ENCODE measurements around the gene ST6GALNAC5. TPM values are rescaled to one million over a fixed set of nuclear protein-coding genes. Genes with fewer than 3 reads are reported as not detected.
A peak's percentile ranks its signal among the peaks of the same experiment; 100 is the strongest.
"Not testable (repeated sequence)": the region's sequence is repeated elsewhere in the genome, so short reads cannot be mapped to it uniquely, and the experiment has no call there.

The ST6GALNAC5 gene
- 3.0 TPM for polyA plus RNA-seq (ENCODE audit: insufficient read length)
- long read RNA-seq, donor 1, partial matches to known transcripts, result 0 of 3 reads
- long read RNA-seq, donor 1, other reads (novel, unspliced or antisense), result 0 of 3 reads
- long read RNA-seq, donor 2, partial matches to known transcripts, result 0 of 2 reads
- long read RNA-seq, donor 2, other reads (novel, unspliced or antisense), result 0 of 2 reads
- long read RNA-seq, donor 3, partial matches to known transcripts, result 0 of 2 reads
- long read RNA-seq, donor 3, other reads (novel, unspliced or antisense), result 0 of 2 reads
- long read RNA-seq, donor 4, result 0 reads
- long read RNA-seq, donor 5, partial matches to known transcripts, result 0 of 6 reads
- long read RNA-seq, donor 5, other reads (novel, unspliced or antisense), result 0 of 6 reads
- long read RNA-seq, donor 6, partial matches to known transcripts, result 0 of 3 reads
- long read RNA-seq, donor 6, other reads (novel, unspliced or antisense), result 0 of 3 reads
- long read RNA-seq, donor 7, partial matches to known transcripts, result 0 of 4 reads
- long read RNA-seq, donor 7, other reads (novel, unspliced or antisense), result 0 of 4 reads
- long read RNA-seq, donor 8, partial matches to known transcripts, result 0 of 3 reads
- long read RNA-seq, donor 8, other reads (novel, unspliced or antisense), result 0 of 3 reads

DNA sequence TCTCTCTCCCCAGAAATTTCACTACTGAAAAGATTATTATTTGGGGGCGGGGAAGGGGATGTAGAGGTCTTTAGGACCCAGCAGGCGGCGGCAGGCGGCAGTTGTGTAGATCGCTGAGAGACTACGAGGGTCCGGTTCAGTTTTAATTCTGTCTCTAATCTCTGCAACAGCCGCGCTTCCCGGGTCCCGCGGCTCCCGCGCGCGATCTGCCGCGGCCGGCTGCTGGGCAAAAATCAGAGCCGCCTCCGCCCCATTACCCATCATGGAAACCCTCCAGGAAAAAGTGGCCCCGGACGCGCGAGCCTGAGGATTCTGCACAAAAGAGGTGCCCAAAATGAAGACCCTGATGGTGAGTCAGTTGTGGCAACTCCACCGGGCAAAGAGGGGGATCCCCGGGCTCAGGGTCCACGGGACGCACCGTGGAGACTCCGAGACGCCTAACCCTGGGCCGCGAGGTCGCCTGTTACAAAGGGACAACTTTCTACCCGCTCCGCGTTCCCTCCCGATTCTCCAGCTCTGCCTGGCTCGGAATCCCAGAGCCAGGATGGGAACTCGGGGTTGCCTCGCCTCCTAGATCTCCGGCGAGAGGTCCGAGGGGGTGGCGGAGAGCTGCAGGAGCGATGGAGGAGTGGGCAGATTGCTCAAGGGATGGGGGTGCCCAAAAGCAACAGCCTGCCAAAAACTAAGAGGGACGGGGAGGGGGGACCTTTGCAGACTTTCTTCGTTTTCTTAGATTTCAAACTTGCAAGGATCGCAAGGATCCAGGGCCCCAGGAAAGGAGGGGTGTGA lies at the start of gene ST6GALNAC5:
TSS of gene ST6GALNAC5 (plus strand) at position 139 of the 789 bp plus-strand sequence.
- DNase-seq, result peak; percentile 54

DNA sequence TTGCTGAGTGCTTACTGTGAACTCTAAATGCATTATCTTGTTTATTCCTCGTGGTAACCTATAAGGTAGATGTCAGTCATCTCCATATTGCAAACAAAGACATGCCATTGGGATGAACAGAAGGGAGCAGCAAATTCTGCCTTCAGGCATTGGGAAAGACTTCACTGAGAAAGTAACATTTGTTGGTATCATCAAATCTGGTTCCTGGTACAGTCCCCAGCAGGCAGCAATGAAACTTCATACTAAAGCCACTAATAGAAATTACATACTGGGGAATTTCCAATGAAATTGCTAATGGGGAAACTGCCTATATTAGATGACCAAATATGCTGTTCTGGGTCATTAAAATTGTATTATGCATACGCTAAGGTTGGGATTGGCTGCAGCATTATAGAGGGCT lies 47.3 kb upstream of the ST6GALNAC5 start:
- no peak for DNase-seq

DNA sequence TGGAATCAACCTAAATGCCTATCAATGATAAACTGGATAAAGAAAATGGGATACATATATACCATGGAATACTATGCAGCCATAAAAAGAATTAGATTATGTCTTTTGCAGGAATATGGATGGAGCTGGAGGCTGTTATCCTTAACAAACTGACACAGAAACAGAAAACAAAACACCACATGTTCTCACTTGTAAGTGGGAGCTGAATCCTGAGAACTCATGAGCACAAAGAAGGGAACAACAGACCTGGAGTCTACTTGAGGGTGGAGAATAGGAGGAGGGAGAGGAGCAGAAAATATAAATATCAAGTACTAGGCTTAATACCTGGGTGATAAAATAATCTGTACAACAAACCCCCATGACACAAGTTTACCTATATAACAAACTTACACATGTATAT lies 44.3 kb upstream of the ST6GALNAC5 start:
- DNase-seq, result not testable (repeated sequence)

DNA sequence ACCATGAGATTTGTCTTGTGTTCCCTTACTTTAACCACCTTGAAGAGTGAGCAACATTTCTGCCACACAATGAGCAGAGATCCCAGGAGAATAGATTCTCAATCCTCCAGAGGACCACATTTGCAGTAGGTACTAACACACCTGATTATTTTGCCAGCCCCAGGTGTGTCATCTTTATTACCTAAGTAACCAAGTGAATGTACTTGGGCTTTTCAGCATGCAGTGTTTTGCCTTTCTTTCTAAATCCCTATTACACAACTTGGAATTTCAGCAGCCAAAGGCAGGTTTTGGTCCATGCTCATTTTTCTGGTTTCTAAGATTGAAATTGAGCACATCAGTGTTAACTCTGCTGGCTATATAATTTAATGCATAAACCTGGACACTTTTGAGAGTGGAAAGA lies 43.2 kb upstream of the ST6GALNAC5 start:
- DNase-seq, result no peak

DNA sequence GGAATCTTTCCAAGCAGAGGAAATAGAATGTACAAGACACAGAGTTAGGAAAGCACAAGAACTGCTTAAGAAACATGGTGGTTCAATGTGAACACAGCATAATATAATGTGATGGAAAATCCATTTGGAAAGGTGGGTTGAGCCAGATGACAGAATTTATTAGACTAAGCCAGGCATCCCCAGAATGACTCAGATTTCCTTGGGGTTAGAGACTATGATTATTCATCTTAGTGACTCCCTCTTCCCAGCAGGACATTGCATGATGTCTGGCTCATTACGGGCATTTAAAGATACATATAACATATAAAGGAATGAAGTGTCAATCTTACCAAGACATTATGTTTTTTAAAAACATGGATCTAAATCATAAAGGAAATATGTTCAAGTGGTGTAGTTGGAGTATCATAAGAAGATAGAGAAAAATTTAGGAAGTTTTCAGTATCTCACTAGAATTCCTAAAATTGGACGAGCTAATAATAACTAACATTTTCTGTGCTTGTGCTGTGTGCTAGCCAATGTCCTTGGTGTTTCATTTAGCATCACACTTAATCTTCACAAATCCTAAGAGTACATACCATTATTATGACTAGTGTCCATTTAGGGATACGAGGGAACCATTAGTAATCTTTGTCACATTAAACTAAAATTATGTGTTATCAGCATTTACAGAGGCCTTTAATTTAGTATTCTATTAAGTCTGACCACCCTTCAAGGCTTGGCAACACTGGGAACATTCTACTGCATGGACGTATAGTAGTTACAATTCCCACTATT lies 41.0 kb upstream of the ST6GALNAC5 start:
- DNase-seq, result no peak

DNA sequence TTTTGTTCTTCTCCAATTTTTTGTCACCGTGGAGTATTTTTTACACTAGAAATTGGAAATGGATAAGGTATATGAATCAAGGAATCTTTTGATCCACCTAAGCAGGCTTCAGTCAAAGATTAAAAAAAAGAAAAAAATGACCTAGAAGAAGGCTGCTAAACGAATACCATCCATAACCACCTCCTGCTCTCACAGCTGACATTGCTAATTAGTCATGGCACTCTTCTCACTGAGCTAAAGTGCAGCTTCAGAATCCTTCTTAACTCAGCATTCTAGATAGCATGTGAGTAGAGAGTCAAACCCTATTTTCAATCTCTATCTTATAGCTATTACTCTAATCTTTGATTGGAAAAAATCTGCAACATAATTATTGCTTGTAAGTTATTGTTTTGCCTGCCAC lies 40.2 kb upstream of the ST6GALNAC5 start:
- DNase-seq, result no peak

DNA sequence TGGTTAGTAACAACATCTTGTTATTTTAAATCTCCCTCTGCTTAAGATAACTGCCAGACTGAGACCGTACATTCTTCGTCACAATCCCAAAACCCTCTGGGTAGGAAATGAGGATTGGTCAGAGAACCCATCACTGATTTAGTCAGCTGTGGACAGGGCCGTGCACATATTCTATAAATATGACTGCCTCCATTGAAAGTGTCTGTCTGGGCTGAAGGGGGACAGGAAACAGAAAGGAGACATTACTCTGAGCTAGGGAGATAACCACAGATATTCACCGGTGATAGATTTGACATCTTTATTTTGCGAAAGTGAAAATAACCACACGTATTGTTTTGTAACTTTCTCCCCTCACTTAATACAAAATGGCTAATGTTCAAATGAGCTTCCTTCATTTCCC lies 36.9 kb upstream of the ST6GALNAC5 start:
- DNase-seq, result no peak

DNA sequence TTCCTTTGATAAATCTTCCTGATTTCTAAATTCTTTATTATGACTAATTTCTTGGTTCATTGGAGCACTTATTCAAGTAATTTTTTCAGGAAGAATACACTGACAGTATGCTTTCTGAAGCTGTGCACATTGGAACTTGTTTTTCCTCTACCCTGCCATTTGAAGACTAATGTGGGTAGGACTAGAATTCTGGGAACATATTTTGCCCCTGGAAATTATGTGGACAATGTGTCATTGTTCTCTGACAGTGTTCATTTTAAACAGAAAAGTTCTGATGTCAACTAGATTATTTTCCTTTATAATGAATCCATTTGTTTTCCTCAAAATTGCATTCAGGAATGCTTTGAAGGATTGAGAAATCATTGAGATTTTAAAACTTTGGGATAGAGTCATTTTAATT lies 34.8 kb upstream of the ST6GALNAC5 start:
- DNase-seq, result no peak

DNA sequence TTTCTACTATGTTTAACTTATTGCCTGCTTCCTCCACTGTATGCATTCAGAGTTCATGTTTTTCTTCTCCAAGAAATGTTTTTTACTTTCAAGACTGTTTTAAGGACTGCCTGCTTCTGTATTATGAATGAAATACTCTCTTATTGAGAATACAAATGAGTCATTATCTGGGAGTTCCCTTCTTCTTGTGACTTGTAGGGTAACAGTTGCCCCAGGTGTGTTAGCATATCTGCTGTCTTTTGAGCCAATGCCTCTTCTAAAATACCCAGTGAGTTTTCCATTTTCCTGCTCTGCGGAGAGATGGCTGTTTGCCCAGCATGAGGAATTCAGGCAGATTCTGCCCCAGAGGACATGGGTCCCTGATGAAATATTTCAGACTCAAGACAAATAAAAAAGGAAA lies 34.1 kb upstream of the ST6GALNAC5 start:
- no peak for DNase-seq

DNA sequence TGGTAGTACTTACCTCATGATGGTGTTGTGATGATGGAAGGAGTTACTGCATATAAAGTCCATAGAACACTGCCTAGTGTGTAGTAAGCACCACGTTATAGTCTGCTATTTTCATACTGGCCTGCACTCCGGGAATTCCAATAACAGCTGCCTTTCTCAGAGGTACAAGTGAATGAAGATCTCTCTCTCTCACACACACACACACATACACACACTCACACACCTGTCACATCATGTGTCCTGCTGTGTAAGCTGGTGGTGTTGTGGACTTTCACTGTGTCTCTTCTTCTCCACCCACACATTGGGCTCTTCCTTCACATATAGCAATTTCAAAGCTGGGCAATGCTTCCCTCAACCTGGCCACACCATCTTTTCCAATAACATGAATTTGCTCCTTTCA lies 33.4 kb upstream of the ST6GALNAC5 start:
- no peak for DNase-seq

DNA sequence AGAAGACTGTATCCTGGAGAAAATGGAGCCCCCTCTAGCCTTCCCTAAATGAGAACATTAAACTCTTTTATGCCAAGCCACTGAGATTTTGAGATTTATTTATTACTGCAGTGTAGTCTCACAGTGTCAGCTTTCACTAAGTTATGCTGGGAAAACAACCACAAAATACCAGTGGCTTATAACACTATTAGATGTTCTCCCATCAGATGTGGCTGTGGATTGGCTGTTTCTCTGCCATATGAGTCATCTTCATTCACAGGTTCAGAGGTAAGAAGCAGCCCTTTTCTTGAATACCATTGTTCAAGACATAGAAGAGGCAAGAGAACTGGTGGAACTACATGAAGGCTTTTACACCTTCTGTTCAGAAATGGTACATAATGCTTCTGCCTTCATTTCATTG lies 32.1 kb upstream of the ST6GALNAC5 start:
- no peak for DNase-seq

DNA sequence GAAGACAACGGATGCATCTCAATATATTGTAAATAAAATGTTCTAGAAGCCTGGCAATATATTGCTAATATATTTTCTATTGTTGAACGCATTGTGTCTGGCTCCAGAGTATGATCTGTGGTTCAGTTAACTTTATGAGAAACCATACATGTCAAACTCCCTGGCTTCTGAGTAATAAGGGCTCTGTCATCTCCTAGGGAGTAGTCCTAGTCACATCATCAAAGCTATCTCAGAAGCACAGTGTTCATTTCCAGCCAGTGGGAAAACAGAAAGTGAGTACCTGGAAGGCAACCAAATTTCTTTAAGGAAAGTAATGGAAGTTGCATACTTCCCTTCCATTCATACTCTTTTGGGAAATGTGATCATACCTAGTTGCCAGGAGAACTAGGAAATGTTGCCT lies 27.0 kb upstream of the ST6GALNAC5 start:
- DNase-seq, result no peak

DNA sequence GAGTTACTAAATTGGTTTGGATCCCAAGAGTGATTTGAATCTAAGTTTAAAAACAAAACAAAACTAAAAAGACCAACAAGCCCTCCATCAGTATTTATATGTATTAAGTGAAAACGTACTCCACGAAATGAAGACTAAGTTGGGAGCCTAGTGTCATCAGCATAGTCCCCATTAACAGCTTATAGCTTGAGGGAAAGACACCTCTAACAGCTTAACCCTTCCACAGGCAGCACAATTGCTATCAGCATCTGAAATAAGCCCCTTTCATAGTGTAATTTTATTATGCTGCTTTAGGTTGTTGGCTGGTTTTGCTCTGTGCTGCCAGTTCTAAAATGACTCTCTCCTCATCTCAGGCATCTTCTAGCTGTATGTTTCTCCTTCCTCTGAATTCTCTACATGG lies 25.8 kb upstream of the ST6GALNAC5 start:
- DNase-seq, result no peak

DNA sequence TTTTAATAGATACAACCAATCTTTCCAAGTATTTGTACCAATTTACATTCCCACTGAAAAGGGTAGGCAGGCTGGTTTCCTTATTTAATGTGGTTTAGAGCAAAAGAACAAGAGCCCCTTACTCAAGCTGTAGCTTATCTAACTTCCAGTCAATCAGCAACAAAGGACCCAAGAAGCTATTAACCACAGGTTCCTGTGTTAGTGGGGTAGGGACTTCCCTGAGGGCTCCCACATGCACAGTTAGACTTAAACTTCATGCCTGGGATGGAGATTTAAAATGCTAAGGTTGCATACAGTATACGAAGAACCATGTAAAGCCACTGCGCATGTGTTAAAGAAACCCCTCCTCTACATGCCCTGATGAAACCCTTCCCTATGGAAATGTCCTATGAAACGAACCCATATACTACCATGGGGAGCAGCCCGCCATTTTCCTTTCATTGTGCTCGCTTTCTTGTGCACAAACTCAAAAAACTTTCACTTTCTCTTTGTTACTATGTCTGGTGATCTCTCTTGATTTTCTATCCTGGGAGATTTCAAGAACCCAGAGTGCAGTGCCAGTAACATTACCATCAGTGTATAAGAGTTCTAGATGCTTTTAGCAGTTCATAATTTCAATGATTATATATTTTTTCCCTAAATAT lies 23.3 kb upstream of the ST6GALNAC5 start:
- DNase-seq, result no peak

DNA sequence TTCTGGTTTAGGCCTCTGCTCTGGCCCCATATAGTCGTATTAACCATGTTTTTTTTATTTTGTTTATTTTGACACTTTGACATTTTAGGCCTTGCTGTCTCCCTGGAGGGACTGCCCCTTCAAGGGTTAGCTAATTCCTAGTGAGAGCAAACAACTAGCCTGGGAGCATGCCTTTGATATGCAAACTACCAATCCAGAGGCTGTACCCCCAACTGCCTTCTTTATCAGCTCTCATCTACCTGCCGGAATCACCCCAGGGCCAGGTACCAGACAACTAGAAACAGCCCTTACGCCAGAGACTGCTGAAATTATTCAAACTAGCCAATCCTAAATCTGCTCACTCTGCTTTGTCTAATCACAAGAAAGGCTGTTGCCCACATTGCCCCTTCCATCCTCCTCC lies 13.0 kb upstream of the ST6GALNAC5 start:
- DNase-seq, result no peak

DNA sequence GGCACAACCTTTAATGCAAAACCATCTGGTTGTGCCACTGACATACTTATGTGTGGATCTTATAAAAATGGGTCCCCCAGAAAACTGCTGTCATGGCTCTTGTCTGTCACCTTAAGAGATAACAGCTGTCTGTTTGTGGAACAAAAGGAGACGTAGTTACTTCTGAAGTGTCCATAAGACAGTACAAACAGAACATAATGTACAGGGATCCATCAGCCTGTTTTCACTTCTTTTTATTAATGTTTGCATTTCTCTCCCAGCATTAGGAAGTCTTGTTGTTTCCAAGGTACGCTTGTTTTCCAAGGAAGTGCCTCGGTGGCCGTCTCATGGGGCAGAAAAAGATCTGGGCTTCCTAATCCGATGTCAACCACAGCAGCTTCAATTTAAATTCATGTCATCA lies 11.2 kb upstream of the ST6GALNAC5 start:
- DNase-seq, result no peak

DNA sequence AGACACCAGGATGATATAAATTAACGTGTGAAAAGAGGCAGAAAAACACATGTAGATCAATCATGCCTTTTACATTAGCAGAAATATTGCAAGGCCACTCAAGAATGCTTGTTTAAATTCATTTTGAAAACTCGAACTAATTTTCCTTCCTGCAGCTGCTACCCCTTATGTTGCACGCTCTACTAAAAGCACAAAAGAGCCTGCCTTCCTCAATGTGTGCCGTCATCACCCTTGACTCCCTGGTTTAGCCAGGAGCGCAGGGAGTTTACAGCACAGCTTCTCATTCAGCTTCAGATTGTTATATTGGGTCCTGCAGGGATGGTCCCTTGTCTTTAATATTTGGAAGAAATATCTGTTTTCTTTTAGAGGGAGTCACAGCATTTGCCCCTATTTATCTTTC lies 10.1 kb upstream of the ST6GALNAC5 start:
- no peak for DNase-seq

DNA sequence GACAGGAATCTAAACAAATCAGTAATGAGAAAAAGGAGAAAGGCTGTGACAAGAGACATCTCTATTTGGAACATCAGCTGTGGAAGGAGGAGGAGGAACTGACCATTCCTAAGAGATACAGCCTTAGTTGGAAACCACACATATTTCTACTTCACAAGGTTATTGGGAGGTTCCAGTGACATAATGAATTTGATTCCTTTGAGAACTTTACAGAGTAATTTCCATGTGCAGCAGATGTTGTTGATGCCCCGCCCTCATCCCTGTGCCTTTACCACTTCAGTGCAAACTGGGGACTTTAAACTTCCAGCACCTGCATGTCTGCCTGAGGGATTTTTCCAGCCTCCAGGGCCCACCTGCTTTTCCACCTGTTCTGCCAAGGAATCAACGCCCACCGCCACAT lies 9.3 kb upstream of the ST6GALNAC5 start:
- no peak for DNase-seq

DNA sequence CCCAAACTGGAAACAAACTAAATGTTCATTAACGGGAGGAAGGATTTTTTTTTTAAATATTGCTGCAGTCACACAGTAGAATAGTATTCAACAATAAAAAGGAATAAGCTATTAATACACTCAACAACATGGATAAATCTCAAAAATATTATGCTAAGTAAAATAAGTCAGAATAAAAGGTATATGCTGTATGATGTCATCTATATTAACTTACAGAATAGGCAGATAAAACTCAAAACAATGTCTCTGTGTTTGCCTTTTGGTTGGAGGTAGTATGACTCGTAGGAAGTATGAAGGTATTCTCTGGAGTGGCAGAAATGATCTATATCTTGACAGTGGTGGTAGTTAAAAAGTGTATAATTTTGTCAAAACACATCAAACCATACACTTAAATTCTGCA lies 6.1 kb upstream of the ST6GALNAC5 start:
- DNase-seq, result no peak

DNA sequence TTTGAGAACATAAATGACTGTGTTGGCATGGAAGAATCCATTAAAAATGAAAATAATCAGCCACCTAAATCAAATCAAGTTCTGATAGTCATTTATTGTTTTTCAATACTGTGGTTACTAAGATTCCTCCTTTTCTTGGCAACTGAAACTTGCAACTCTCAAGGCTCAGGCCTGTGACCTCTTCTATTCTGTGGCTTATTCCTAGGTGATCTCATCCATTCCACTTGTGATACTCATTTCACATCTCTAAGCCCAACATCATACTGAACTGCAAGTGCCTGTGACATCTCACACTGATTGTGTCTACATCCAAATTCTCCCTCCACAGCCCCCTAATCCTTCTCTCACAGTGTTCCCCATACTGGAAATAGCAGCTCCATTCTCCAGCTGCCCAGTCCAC lies 4.8 kb upstream of the ST6GALNAC5 start:
- no peak for DNase-seq

DNA sequence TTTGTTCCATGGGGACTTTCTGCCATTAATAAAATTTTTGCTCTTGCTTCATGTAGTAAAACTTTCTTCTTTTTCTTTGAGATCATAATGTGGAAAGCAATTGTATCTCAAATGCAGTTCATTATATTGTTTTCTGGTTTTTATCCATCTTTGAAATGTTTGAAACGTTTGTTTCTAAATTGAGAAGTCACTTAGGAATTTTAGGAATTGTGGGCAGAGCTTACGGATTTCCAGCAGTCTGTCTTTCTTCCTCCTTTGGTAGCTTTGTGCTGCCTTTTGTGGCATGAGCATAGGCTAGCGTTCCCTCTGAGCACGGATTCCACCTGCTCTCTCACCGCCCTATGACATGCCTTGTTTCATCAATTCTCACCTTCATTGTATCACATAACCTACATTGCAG lies 2.9 kb upstream of the ST6GALNAC5 start:
- no peak for DNase-seq

Measured in left kidney (tissue), 8 donors.